PC-3 (cell line): ENCODE results near the gene FANK1. TPM values are rescaled to one million over a fixed set of nuclear protein-coding genes. Genes with fewer than 3 reads are reported as not detected.
A peak's percentile ranks its signal among the peaks of the same experiment; 100 is the strongest.

ENCODE experiments used
- ATAC-seq: fragments of 200-7000 bp; cut with Tn5 transposase; 2 replicates; pipeline ENCODE4 v1.9.1; 2020; ENCODE audit warnings: mild to moderate bottlenecking, moderate library complexity
- BruUV-seq: library from RNA; stranded (reverse); fragments of 400-500 nt; replicated peaks from 2 replicates; lab custom pipeline; 2021; lab: Mats Ljungman, UMichigan
- CTCF ChIA-PET: fragments of 300-600 bp; sonication (Branson Sonifier 250); formaldehyde crosslinking; loops from one replicate; lab custom pipeline; 2022; ENCODE audit warnings: antibody characterized with exemption; lab: Charles Lee
- POLR2A ChIA-PET: fragments of 300-600 bp; sonication (Branson Sonifier 250); formaldehyde crosslinking; loops from one replicate; lab custom pipeline; 2022; ENCODE audit warnings: antibody characterized with exemption; ENCODE audit not compliant: unreplicated experiment; lab: Charles Lee
- DNase-seq: peaks from one replicate; pipeline ENCODE4 v3.0.0-alpha.2; 2015
- H2AFZ ChIP-seq: fragments of 300-600 bp; sonication (generic); 2 replicates; pipeline ENCODE4 v1.6.0; 2016; ENCODE audit warnings: antibody characterized with exemption, low read length
- H3F3A ChIP-seq: fragments of 300-600 bp; sonication (generic); one replicate; pipeline ENCODE4 v1.6.0; 2017; ENCODE audit warnings: antibody characterized with exemption, low read length, control low read depth, mild to moderate bottlenecking; ENCODE audit not compliant: unreplicated experiment
- H3K27ac ChIP-seq: fragments of 300-600 bp; sonication (generic); 2 replicates; pipeline ENCODE4 v1.5.1; 2016; ENCODE audit warnings: mild to moderate bottlenecking, low read length
- H3K27me3 ChIP-seq: fragments of 300-600 bp; sonication (generic); 2 replicates; pipeline ENCODE4 v1.6.1; 2016; ENCODE audit warnings: low read length, mixed read lengths
- H3K36me3 ChIP-seq: fragments of 300-600 bp; sonication (generic); 2 replicates; pipeline ENCODE4 v1.6.1; 2016; ENCODE audit warnings: low read depth, mixed run types, low read length, mixed read lengths
- H3K4me1 ChIP-seq: fragments of 300-600 bp; sonication (generic); 2 replicates; pipeline ENCODE4 v1.5.1; 2016; ENCODE audit warnings: low read length; ENCODE audit not compliant: insufficient read depth
- H3K4me2 ChIP-seq: fragments of 300-600 bp; sonication (generic); 2 replicates; pipeline ENCODE4 v1.6.0; 2016; ENCODE audit warnings: low read length
- H3K4me3 ChIP-seq: fragments of 300-600 bp; sonication (generic); 2 replicates; pipeline ENCODE4 v1.5.1; 2016; ENCODE audit warnings: mild to moderate bottlenecking, low read length, mixed read lengths
- H3K79me2 ChIP-seq: fragments of 300-600 bp; sonication (generic); 2 replicates; pipeline ENCODE4 v1.6.1; 2017; ENCODE audit warnings: low read length, mixed read lengths
- H3K9ac ChIP-seq: fragments of 300-600 bp; sonication (generic); 2 replicates; pipeline ENCODE4 v1.6.0; 2016; ENCODE audit warnings: mild to moderate bottlenecking, low read length
- H3K9me2 ChIP-seq: fragments of 300-600 bp; sonication (generic); replicated peaks from 2 replicates; pipeline ENCODE4 v1.6.1; 2016; ENCODE audit warnings: mixed run types, low read length, mixed read lengths
- H3K9me3 ChIP-seq: fragments of 300-600 bp; sonication (generic); 2 replicates; pipeline ENCODE4 v1.6.1; 2016; ENCODE audit warnings: low read length, mixed read lengths
- H4K20me1 ChIP-seq: fragments of 300-600 bp; sonication (generic); 2 replicates; pipeline ENCODE4 v1.6.1; 2016; ENCODE audit warnings: low read length, mixed read lengths
- EZH2 ChIP-seq: fragments of 300-600 bp; sonication (generic); IDR thresholded peaks from one replicate; pipeline ENCODE4 v1.6.1; 2017; ENCODE audit warnings: antibody characterized with exemption, mild to moderate bottlenecking, low read length; ENCODE audit not compliant: unreplicated experiment
- EZH2phosphoT487 ChIP-seq: fragments of 300-600 bp; sonication (generic); IDR thresholded peaks from 2 replicates; pipeline ENCODE4 v1.6.1; 2018; ENCODE audit warnings: mild to moderate bottlenecking, antibody characterized with exemption, low read length, borderline replicate concordance
- intact Hi-C: fragments of 100-400 bp; cut with micrococcal nuclease; formaldehyde crosslinking; loops from 2 replicates; pipeline ENCODE4 v1.9.0; 2023
- total RNA-seq: library from RNA; depleted of rRNA; stranded (reverse); fragments of >200 nt; gene quantifications from 2 replicates; pipeline ENCODE4 v1.2.3, GENCODE V29; 2014
- TF ChIP-seq, protein P1 (sequence below): fragments of 300-600 bp; sonication (generic); conservative IDR thresholded peaks from 2 replicates; pipeline ENCODE4 v1.5.1; 2017; ENCODE audit warnings: antibody characterized with exemption, low read depth, mild to moderate bottlenecking, low read length

Gene FANK1
- total RNA-seq, 1 experiment from 2014 or later, result 0.95 TPM

DNA sequence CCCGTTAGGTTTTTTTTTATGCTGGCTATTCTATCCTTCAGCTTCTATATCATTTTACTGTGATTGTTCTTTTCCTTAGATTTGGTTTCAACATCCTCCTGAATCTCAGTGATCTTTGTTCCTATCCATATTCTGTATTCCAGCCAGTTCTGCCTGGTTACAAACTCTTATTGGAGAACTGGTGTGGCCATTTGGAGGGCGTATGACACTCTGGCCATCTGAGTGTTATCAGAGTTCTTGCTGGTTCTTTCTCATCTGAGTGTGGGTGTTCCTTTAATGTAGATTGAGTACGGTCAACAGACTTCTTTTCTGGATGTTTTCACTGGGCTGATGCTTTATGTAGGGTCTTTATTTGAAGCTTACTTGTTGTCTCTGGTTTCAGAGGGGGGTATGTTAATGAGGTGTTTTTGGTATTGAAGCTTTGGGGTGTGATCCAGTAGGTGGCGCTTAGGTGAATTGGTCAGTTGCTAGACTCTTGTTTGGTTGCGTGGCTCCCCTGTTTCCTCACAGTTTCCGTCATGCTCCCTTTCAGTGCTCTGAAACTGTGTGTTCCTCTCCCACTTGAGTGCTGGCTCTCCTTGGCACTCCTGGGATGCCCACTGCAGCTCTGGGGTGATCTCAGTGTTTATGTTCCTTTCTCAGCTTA is 80.7 kb downstream of the FANK1 start:
- H3K9me3 ChIP-seq, result no peaks in the 10 kb centered on the region
- peaks cover 10% of the 10 kb centered on the region; the same call in 1 of the 2 replicates for H3K4me1 ChIP-seq
- no TSS peak for BruUV-seq
- POLR2A ChIA-PET, result no interaction called here
- no peak overlapping the region for H2AFZ ChIP-seq
- no peak overlapping the region for H3K4me3 ChIP-seq
- H3K4me2 ChIP-seq, result no peak overlapping the region
- H3K27me3 ChIP-seq, result no peaks in the 10 kb centered on the region
- no peak overlapping the region for H3K9ac ChIP-seq
- no peaks in the 10 kb centered on the region for H3K36me3 ChIP-seq
- intact Hi-C loops, result no loop called here
- ATAC-seq, result no peak
- no peak overlapping the region for H3K27ac ChIP-seq
- H4K20me1 ChIP-seq, result no peaks in the 10 kb centered on the region
- DNase-seq, result peak; percentile 9
- H3K9me2 ChIP-seq, result no peaks in the 10 kb centered on the region
- H3K79me2 ChIP-seq, result no peaks in the 10 kb centered on the region
- CTCF ChIA-PET, result no interaction called here
- no peaks in the 10 kb centered on the region for H3F3A ChIP-seq
- TF ChIP-seq EZH2, result no peak
- TF ChIP-seq EZH2phosphoT487, result no peak
- TF ChIP-seq, protein P1, sequence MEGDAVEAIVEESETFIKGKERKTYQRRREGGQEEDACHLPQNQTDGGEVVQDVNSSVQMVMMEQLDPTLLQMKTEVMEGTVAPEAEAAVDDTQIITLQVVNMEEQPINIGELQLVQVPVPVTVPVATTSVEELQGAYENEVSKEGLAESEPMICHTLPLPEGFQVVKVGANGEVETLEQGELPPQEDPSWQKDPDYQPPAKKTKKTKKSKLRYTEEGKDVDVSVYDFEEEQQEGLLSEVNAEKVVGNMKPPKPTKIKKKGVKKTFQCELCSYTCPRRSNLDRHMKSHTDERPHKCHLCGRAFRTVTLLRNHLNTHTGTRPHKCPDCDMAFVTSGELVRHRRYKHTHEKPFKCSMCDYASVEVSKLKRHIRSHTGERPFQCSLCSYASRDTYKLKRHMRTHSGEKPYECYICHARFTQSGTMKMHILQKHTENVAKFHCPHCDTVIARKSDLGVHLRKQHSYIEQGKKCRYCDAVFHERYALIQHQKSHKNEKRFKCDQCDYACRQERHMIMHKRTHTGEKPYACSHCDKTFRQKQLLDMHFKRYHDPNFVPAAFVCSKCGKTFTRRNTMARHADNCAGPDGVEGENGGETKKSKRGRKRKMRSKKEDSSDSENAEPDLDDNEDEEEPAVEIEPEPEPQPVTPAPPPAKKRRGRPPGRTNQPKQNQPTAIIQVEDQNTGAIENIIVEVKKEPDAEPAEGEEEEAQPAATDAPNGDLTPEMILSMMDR, result peak; percentile 53

DNA sequence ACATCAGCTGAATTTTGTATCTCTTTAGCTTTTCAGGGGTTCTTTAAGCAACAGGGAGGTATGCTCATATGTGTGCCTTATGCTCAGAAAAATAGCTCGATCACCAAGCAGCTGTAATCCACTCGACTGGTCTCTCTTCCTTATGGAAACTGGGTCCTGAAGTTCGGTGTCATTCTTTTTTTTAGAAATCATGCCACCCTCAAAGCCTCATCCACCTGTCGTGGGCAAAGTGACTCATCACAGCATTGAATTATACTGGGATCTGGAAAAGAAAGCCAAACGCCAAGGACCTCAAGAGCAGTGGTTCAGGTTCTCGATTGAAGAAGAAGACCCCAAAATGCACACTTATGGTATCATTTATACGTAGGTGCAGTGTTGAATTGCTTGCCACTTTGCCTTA is 83.6 kb downstream of the FANK1 start:
- H3K27me3 ChIP-seq, result no peaks in the 10 kb centered on the region
- ChIA-PET POLR2A (interaction anchor here (0.7 kb wide), 1 partner anchor 11 kb away, joined by 6 read pairs; no protein-coding TSS in a partner anchor), CTCF (no interaction called here)
- intact Hi-C loops, result loop anchor here (10.0 kb wide), 1 partner anchor 185 kb away; no protein-coding TSS in a partner anchor
- H2AFZ ChIP-seq, result no peak overlapping the region
- no peaks in the 10 kb centered on the region for H3K9me3 ChIP-seq
- no peaks in the 10 kb centered on the region for H3F3A ChIP-seq
- TF ChIP-seq EZH2 (no peak), EZH2phosphoT487 (no peak)
- TF ChIP-seq, protein P1, result no peak
- H3K36me3 ChIP-seq, result no peaks in the 10 kb centered on the region
- H3K9me2 ChIP-seq, result no peaks in the 10 kb centered on the region
- BruUV-seq, result no TSS peak
- H3K4me1 ChIP-seq, result peaks cover 9% of the 10 kb centered on the region
- H3K79me2 ChIP-seq, result no peaks in the 10 kb centered on the region
- no peak for DNase-seq
- ATAC-seq, result no peak
- no peaks in the 10 kb centered on the region for H4K20me1 ChIP-seq
- H3K9ac ChIP-seq, result no peak overlapping the region
- H3K4me2 ChIP-seq, result no peak overlapping the region
- H3K4me3 ChIP-seq, result no peak overlapping the region
- H3K27ac ChIP-seq, result no peak overlapping the region

DNA sequence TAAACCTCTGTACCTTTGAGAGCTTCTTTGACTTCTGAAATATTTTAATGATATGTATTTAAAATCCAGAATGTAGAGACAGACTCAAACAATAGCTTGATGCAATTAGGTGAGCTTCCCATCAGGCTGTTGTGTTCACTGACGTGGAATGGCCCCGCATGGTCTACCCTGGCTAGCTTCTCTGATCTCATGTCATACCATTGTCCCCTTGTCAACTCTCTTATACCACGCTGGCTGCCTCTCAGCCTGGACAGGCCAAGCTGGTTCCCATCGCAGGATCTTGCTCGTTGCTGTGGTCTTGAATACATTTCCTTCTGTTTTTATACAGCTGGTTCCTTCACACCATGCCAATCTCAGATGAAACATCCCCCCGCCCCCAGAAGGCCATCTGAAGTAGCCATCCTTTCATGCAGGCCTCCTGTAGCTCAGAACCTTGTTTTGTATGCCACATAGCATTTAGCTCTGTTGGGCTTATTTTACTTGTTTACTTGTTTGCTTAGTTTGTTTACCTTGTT is 84.2 kb downstream of the FANK1 start:
- Histone ChIP-seq H3K27ac (no peak overlapping the region), H3K9ac (no peak overlapping the region), H3K9me3 (no peaks in the 10 kb centered on the region), H3K9me2 (no peaks in the 10 kb centered on the region), H4K20me1 (no peaks in the 10 kb centered on the region), H3K27me3 (no peaks in the 10 kb centered on the region), H3K79me2 (no peaks in the 10 kb centered on the region), H3K4me2 (no peak overlapping the region), H3K4me3 (no peak overlapping the region), H2AFZ (no peak overlapping the region), H3F3A (no peaks in the 10 kb centered on the region), H3K4me1 (peaks cover 9% of the 10 kb centered on the region), H3K36me3 (no peaks in the 10 kb centered on the region)
- TF ChIP-seq EZH2phosphoT487 (no peak), EZH2 (no peak)
- CTCF ChIA-PET, result no interaction called here
- no TSS peak for BruUV-seq
- intact Hi-C loops, result loop anchor here (10.0 kb wide), 1 partner anchor 184 kb away; no protein-coding TSS in a partner anchor
- DNase-seq (no peak), ATAC-seq (no peak)
- POLR2A ChIA-PET, result interaction anchor here (0.7 kb wide), 1 partner anchor 10 kb away, joined by 6 read pairs; no protein-coding TSS in a partner anchor
